Activated CD4-positive, alpha-beta memory T cell treated with anti-CD3 and anti-CD28 coated beads for 36 hours (primary cell): Measurements from ENCODE around the gene PDZD8. TPM values are rescaled to one million over a fixed set of nuclear protein-coding genes. Genes with fewer than 3 reads are reported as not detected.
"Not testable (repeated sequence)": the region's sequence is repeated elsewhere in the genome, so short reads cannot be mapped to it uniquely, and the experiment has no call there.

ENCODE experiments used
- CTCF ChIA-PET: fragments of 350-600 bp; sonication (Branson Sonifier 250); formaldehyde crosslinking; loops from one replicate; lab custom pipeline; 2021; ENCODE audit warnings: antibody characterized with exemption, inconsistent platforms; lab: Charles Lee
- POLR2A ChIA-PET: fragments of 350-600 bp; sonication (Branson Sonifier 250); formaldehyde crosslinking; loops from one replicate; lab custom pipeline; 2021; ENCODE audit warnings: antibody characterized with exemption; lab: Charles Lee
- DNase-seq: peaks from one replicate; pipeline ENCODE4 v3.0.0-alpha.2; 2020
- H3K27ac Mint-ChIP-seq: one replicate; pipeline ENCODE4 v1.8.0; 2021; ENCODE audit warnings: mixed read lengths
- H3K27me3 Mint-ChIP-seq: one replicate; pipeline ENCODE4 v1.8.0; 2021; ENCODE audit warnings: mixed read lengths
- H3K36me3 Mint-ChIP-seq: one replicate; pipeline ENCODE4 v1.8.0; 2021; ENCODE audit warnings: mixed read lengths
- H3K4me1 Mint-ChIP-seq: one replicate; pipeline ENCODE4 v1.8.0; 2021; ENCODE audit warnings: low read depth, mixed read lengths
- H3K4me3 Mint-ChIP-seq: one replicate; pipeline ENCODE4 v1.8.0; 2021; ENCODE audit warnings: mild to moderate bottlenecking, mixed read lengths
- H3K9me3 Mint-ChIP-seq: one replicate; pipeline ENCODE4 v1.8.0; 2021; ENCODE audit warnings: mixed read lengths
- intact Hi-C: fragments of 100-400 bp; cut with micrococcal nuclease; formaldehyde crosslinking; loops from one replicate; pipeline ENCODE4 v1.15.1; 2023
- total RNA-seq, 2 experiments: library from RNA; stranded (reverse); gene quantifications; one replicate each; pipeline ENCODE4 v1.2.3, GENCODE V29; 2021

Gene PDZD8
- total RNA-seq, 2 experiments from 2014 or later: 14.3 to 16.2 TPM

DNA sequence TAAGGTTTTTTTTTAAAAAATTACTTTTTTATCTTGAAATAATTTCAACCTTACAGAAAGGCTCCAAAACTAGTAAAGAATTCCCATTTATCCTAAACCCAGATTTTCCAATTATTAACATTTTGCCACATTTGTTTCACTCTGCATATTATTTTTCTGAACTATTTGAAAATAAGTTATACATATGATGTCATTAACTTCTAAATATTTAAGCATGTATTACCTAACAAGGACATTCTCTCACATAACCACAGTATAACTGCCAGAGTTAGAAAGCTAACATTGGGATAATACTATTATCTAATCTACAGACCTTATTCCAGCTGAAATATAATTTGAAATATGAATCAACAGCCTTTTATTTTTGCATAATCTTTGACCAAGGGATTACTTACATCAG is 68.6 kb downstream of the PDZD8 start:
- ChIA-PET CTCF (interaction anchor here (1.0 kb wide), 1 partner anchor 12 kb away, joined by 6 read pairs; no protein-coding TSS in a partner anchor), POLR2A (no interaction called here)
- Mint-ChIP-seq H3K4me1 (peaks cover 7% of the 10 kb centered on the region), H3K36me3 (peaks cover 26% of the 10 kb centered on the region), H3K27ac (no peak overlapping the region), H3K27me3 (no peaks in the 10 kb centered on the region), H3K4me3 (no peak overlapping the region), H3K9me3 (peaks cover 12% of the 10 kb centered on the region)
- no peak for DNase-seq
- intact Hi-C loops: no loop called here

DNA sequence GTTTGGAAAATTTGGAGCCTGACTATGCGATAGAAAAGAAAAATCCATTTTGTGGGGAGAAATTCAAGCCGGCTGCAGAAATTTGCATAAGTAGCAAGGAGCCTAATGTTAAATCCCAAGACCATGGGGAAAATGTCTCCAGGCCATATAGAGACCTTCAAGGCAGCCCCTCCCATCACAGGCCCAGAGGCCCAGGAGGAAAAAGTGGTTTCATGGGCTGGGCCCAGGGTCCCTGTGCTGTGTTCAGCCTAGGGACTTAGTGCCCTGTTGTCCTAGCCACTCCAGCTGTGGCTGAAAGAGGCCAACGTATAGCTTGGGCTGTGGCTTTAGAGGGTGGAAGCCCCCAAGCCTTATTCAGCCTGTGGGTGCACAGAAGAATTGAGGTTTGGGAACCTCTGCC is 71.8 kb downstream of the PDZD8 start:
- H3K4me1 Mint-ChIP-seq, H3K4me3 Mint-ChIP-seq, POLR2A ChIA-PET: not testable (repeated sequence)

DNA sequence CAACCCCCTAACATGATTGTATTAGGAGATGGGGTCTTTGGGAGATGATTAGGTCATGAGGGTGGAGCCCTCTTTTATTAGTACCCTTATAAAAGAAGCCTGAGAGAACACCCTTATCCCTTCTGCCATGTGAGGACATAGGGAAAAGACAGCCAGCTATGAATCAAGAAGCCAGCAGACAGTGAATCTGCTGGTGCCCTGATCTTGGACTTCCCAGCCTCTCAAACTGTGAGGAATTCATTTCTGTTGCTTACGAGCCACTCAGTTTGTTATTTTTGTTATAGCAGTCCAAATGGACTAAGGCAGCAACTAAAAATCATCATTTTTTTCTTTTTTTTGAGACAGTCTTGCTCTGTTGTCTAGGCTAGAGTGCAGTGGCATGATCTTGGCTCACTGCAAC is 74.6 kb downstream of the PDZD8 start:
- H3K27ac Mint-ChIP-seq: no peak overlapping the region
- H3K4me1 Mint-ChIP-seq: no peaks in the 10 kb centered on the region
- no peaks in the 10 kb centered on the region for H3K27me3 Mint-ChIP-seq
- ChIA-PET CTCF (interaction anchor here (2.7 kb wide), 1 partner anchor 84 kb away, joined by 10 read pairs; no protein-coding TSS in a partner anchor), POLR2A (no interaction called here)
- H3K9me3 Mint-ChIP-seq: peaks cover 19% of the 10 kb centered on the region
- no peak overlapping the region for H3K4me3 Mint-ChIP-seq
- no peak for DNase-seq
- intact Hi-C loops: no loop called here
- peaks cover 36% of the 10 kb centered on the region for H3K36me3 Mint-ChIP-seq

More for the DNA sequence above, 71.8 kb downstream of the PDZD8 start:
- Mint-ChIP-seq H3K36me3 (peaks cover 36% of the 10 kb centered on the region), H3K9me3 (peaks cover 19% of the 10 kb centered on the region)
- DNase-seq, H3K27ac Mint-ChIP-seq, intact Hi-C loops, CTCF ChIA-PET, H3K27me3 Mint-ChIP-seq: not testable (repeated sequence)

DNA sequence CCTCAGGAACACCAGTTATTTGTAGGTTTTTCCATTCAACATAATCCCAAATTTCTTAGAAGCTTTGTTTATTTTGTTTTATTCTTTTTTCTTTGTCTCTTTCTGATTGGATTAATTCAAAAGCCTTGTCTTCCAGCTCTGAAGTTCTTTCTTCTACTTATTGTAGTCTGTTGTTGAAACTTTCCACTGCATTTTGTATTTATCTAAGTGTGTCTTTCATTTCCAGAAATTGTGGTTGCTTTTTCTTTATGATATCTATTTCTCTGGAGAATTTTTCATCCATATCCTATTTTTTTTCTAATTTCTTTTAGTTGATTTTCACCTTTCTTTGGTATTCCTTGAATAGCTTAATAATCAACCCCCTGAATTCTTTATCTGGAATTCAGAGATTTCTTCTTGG is 75.8 kb downstream of the PDZD8 start:
- ChIA-PET POLR2A (no interaction called here), CTCF (interaction anchor here (2.7 kb wide), 1 partner anchor 83 kb away, joined by 10 read pairs; no protein-coding TSS in a partner anchor)
- no peak overlapping the region for H3K4me3 Mint-ChIP-seq
- DNase-seq: no peak
- peaks cover 19% of the 10 kb centered on the region for H3K9me3 Mint-ChIP-seq
- peaks cover 34% of the 10 kb centered on the region for H3K36me3 Mint-ChIP-seq
- no peak overlapping the region for H3K27ac Mint-ChIP-seq
- H3K4me1 Mint-ChIP-seq: no peaks in the 10 kb centered on the region
- intact Hi-C loops: no loop called here
- H3K27me3 Mint-ChIP-seq: no peaks in the 10 kb centered on the region

DNA sequence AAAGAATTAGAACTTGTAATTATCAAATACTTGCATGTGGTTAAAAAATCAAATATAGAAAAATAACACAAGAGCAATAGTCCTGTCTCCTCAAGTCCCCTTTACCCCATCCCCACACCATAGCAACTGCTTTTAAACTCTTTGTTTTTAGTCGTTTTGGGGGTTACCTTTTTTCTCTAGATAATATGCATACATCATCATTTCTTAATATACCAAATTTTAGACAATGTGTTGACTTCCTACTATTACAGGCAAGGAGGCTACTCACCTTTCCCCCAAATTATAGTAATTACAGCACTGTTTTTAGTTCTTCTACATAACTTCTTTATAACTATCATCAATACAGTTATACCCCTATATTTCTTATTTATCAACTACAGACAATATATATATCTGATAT is 77.0 kb downstream of the PDZD8 start:
- ChIA-PET POLR2A (no interaction called here), CTCF (interaction anchor here (2.7 kb wide), 1 partner anchor 82 kb away, joined by 10 read pairs; no protein-coding TSS in a partner anchor)
- intact Hi-C loops: no loop called here
- DNase-seq: no peak
- Mint-ChIP-seq H3K4me1 (peaks cover 5% of the 10 kb centered on the region), H3K36me3 (peaks cover 26% of the 10 kb centered on the region), H3K27me3 (no peaks in the 10 kb centered on the region), H3K9me3 (peaks cover 15% of the 10 kb centered on the region), H3K27ac (no peak overlapping the region), H3K4me3 (no peak overlapping the region)

DNA sequence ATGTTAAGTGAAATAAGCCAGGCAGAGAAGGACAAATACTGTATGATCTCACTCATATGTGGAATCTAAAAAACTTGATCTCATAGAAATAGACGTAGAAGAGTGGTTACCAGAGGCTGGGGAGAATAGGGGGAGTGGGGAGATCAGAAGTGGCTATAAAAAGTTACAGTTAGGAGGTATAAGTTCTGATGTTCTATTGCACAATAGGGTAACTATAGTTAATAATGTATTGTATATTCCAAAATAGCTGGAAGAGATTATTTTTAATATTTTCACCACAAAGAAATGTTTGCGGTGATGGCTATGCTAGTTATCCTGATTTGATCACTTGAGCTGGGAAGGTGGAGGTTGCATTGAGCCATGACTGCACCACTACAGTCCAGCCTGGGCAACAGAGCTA is 80.5 kb downstream of the PDZD8 start:
- Mint-ChIP-seq H3K4me1 (peaks cover 5% of the 10 kb centered on the region), H3K27me3 (no peaks in the 10 kb centered on the region), H3K4me3 (no peak overlapping the region), H3K36me3 (peaks cover 8% of the 10 kb centered on the region), H3K27ac (no peak overlapping the region), H3K9me3 (peaks cover 1% of the 10 kb centered on the region)
- no peak for DNase-seq
- ChIA-PET POLR2A (interaction anchor here (1.4 kb wide), 1 partner anchor 14 kb away, joined by 3 read pairs; no protein-coding TSS in a partner anchor), CTCF (interaction anchor here (1.4 kb wide), 1 partner anchor 78 kb away, joined by 5 read pairs; no protein-coding TSS in a partner anchor)
- intact Hi-C loops: no loop called here

DNA sequence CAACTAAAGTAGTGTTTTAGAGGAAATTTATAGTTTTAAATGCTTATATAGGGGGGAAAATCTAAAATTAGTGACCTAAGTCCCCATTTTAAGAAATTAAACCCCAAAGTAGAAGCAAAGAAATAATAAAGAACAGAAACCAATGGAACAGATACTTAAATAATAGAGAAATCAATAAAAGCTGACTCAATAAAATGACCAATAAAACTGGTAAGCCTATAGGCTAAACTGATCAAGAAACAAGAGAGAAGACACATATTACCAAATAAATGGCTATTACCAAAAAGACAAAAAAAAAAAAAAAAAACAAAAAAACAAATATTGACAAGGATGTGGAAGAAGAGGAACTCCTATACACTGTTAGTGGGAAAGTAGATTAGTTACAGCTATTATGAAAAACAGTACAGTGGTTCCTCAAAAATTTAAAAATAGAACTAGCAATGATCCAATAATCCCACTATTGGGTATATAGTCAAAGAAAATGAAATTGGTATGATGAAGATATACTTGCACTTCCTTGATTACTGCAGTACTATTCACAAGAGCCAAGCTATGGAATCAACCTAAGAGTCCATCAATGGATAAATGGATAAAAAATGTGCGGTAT is 81.1 kb downstream of the PDZD8 start:
- intact Hi-C loops: no loop called here
- no peak overlapping the region for H3K27ac Mint-ChIP-seq
- peaks cover 5% of the 10 kb centered on the region for H3K4me1 Mint-ChIP-seq
- no peaks in the 10 kb centered on the region for H3K27me3 Mint-ChIP-seq
- POLR2A ChIA-PET: interaction anchor here (1.4 kb wide), 1 partner anchor 14 kb away, joined by 3 read pairs; no protein-coding TSS in a partner anchor
- CTCF ChIA-PET: interaction anchor here (1.4 kb wide), 1 partner anchor 78 kb away, joined by 5 read pairs; no protein-coding TSS in a partner anchor
- no peak overlapping the region for H3K4me3 Mint-ChIP-seq
- no peak for DNase-seq
- H3K36me3 Mint-ChIP-seq: peaks cover 11% of the 10 kb centered on the region
- no peaks in the 10 kb centered on the region for H3K9me3 Mint-ChIP-seq

DNA sequence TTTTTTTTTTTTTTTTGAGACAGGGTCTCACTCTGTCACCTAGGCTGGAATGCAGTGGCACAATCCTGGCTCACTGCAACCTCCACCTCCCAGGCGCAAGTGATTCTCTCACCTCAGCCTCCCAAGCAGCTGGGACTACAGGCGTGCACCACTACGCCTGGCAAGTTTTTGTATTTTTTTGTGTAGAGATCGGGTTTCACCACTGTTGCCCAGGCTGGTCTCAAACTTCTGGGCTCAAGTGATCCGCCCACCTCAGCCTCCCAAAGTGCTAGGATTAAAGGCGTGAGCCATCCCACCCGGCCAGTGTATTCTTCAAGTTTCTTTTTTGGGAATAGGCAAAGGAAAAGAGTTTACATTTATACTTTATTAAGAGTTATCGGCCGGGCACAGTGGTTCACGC is 84.4 kb downstream of the PDZD8 start:
- H3K27me3 Mint-ChIP-seq, H3K9me3 Mint-ChIP-seq, DNase-seq, H3K4me1 Mint-ChIP-seq, H3K27ac Mint-ChIP-seq, H3K4me3 Mint-ChIP-seq, intact Hi-C loops, POLR2A ChIA-PET: not testable (repeated sequence)
- peaks cover 13% of the 10 kb centered on the region for H3K36me3 Mint-ChIP-seq
- CTCF ChIA-PET: interaction anchor here (0.6 kb wide), 1 partner anchor 169 kb away, joined by 3 read pairs; no protein-coding TSS in a partner anchor

DNA sequence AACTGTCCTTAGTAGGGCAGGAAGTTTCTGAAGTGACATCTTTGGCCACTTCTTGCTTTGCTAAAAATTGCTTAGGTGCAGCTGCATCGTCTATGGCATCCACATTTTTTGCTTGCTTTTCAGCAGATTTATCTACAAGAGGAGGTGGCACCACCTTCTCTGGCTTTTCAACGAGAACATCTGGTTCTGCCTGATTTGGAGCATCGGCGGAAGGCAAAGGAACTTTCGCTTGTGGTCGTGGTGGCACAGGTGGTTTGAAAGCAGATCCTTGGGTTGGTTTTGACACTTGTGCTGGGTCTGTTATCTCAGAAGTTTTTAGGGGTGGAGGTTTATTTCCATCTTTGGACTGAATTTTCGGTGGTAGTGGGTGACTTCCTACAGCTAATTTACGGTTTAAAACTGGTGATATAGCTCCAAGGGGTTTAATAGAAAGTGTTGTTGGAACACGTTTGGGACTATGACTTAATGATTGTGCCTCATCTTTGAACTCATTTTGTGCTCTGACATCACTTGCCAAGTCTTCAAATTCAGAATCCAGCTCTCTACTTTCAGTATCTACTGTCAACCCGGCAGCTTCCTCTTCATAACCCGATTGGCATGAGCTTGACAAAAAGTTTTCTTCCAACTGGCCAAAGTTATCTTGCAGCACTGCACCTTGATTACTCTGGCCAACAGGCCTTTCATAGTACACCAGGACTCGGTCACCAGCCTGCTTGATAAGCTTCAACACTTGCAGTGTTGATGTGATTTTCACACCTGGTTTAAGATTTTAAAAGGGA is 90.3 kb downstream of the PDZD8 start:
- CTCF ChIA-PET: no interaction called here
- intact Hi-C loops: no loop called here

DNA sequence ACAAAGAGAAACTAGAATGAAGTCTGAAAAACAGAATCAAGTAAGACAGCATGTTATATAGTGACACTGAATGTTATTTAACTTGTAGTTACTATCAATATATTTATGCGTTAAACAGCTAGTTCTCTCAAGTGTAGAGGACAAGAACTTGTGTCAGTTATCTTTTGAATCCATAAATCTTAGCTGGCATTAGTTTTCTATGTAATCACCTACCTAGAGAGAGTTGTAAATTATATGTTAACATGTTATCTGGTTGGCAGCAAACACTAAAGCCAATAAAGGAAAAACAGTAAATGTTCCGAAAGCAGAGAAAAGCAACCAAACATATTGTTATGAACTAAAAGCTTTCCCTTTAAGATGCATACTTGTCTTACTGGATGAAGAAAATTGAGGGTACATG is 97.6 kb downstream of the PDZD8 start:
- no peak overlapping the region for H3K27ac Mint-ChIP-seq
- H3K9me3 Mint-ChIP-seq: no peaks in the 10 kb centered on the region
- H3K4me3 Mint-ChIP-seq: no peak overlapping the region
- DNase-seq: no peak
- intact Hi-C loops: no loop called here
- no peaks in the 10 kb centered on the region for H3K36me3 Mint-ChIP-seq
- no peaks in the 10 kb centered on the region for H3K27me3 Mint-ChIP-seq
- no peaks in the 10 kb centered on the region for H3K4me1 Mint-ChIP-seq
- CTCF ChIA-PET: interaction anchor here (0.6 to 1.4 kb wide), 3 partner anchors 42 to 1034 kb away, joined by 3 read pairs; no protein-coding TSS in a partner anchor
- POLR2A ChIA-PET: no interaction called here

More for the DNA sequence above, 90.3 kb downstream of the PDZD8 start:
- Mint-ChIP-seq H3K36me3 (peaks cover 20% of the 10 kb centered on the region), H3K4me1 (no peaks in the 10 kb centered on the region), H3K4me3 (no peak overlapping the region), H3K27ac (no peak overlapping the region), H3K9me3 (no peaks in the 10 kb centered on the region), H3K27me3 (no peaks in the 10 kb centered on the region)
- no peak for DNase-seq
- POLR2A ChIA-PET: no interaction called here

DNA sequence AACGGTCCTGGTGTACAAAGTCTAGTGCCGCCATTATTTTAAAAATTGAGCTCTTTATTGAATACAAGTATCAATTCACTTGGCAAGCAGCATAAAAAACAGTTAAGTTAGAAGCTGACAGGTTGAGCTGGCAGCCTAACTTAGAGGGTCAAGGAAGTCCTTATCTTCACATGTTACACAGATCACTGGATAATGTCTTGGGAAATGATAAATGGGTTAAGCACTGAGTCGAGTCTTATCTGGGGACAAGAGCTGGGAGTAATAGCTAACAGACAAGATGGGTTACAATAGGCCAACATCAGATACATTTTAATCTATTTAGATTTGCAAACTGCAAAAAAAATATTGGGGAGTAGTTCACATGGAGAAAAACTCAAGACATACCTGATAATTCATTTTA is 100.1 kb downstream of the PDZD8 start:
- no peak overlapping the region for H3K27ac Mint-ChIP-seq
- H3K36me3 Mint-ChIP-seq: no peaks in the 10 kb centered on the region
- H3K4me1 Mint-ChIP-seq: no peaks in the 10 kb centered on the region
- no peak for DNase-seq
- POLR2A ChIA-PET: no interaction called here
- no peak overlapping the region for H3K4me3 Mint-ChIP-seq
- no peaks in the 10 kb centered on the region for H3K9me3 Mint-ChIP-seq
- intact Hi-C loops: no loop called here
- H3K27me3 Mint-ChIP-seq: no peaks in the 10 kb centered on the region
- CTCF ChIA-PET: interaction anchor here (1.3 kb wide), 1 partner anchor 8 kb away, joined by 3 read pairs; no protein-coding TSS in a partner anchor

DNA sequence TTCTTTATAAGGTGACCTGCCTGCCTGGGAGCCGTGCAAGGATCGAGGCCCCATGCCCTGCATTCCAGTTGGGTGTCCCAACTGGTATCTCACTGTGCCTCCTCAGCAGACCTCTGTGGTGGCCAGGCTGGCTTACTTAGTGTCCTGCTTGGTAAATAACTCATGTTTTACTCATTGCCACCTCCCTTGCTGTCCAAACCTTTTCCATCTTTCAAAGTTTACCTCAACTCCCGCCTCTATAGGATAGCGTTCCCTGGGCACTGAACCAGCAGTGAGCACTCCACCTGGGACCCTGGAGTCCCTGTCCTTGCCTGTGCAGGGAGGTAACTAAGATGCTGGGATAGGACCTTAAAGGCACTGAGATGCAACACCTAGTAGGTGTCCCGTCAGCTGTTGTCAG is 100.7 kb downstream of the PDZD8 start:
- no peaks in the 10 kb centered on the region for H3K9me3 Mint-ChIP-seq
- intact Hi-C loops: no loop called here
- H3K27ac Mint-ChIP-seq: no peak overlapping the region
- no peaks in the 10 kb centered on the region for H3K4me1 Mint-ChIP-seq
- CTCF ChIA-PET: no interaction called here
- POLR2A ChIA-PET: no interaction called here
- H3K27me3 Mint-ChIP-seq: no peaks in the 10 kb centered on the region
- no peaks in the 10 kb centered on the region for H3K36me3 Mint-ChIP-seq
- no peak overlapping the region for H3K4me3 Mint-ChIP-seq
- DNase-seq: no peak
